Measurements from ENCODE around the gene USP34.

USP34 gene

GRCh38 chr2:61238219-61239012 is 232.5 kb downstream of the USP34 start:
- TF ChIP-seq CTCF (IDR thresholded peaks at IDR 0.05) = no peak

GRCh38 chr2:61235716-61236115 is 235.2 kb downstream of the USP34 start:
- no peak for TF ChIP-seq CTCF (IDR thresholded peaks at IDR 0.05)

GRCh38 chr2:61233581-61233980 is 237.3 kb downstream of the USP34 start:
- TF ChIP-seq CTCF (IDR thresholded peaks at IDR 0.05) = no peak

GRCh38 chr2:61229936-61230335 is 241.0 kb downstream of the USP34 start:
- TF ChIP-seq CTCF (IDR thresholded peaks at IDR 0.05) = no peak

GRCh38 chr2:61222567-61222966 is 248.3 kb downstream of the USP34 start:
- TF ChIP-seq CTCF (IDR thresholded peaks at IDR 0.05) = no peak

- TF ChIP-seq CTCF (IDR thresholded peaks at IDR 0.05) = no peak
These were observed 249.1 kb downstream of the USP34 start for GRCh38 chr2:61221819-61222218.

- no peak for TF ChIP-seq CTCF (IDR thresholded peaks at IDR 0.05)
These were observed 250.1 kb downstream of the USP34 start for GRCh38 chr2:61220768-61221167.

GRCh38 chr2:61218817-61219170 is 252.1 kb downstream of the USP34 start:
- no peak for TF ChIP-seq CTCF (IDR thresholded peaks at IDR 0.05)

Measured in LNCAP (cell line).